ENCODE results near the gene LUZP1.

DNA sequence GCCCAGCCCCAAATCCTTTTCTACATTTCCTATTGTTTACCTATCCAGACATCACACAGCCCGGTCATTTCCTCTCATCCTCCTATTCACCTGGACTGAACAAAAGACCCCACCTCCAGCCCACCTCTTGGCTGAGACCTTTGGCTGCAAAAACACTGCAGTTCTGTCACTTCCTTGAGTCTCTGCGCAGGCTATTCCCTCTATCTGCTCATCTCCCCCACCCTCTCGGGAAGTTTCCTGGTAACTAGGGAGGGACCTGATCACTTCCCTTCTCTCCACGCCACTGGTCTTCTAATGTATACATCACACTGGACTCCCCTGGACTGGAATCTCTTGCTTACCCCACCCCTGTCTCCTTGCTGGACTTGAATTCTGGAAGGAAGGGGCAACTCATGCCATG is 43.3 kb upstream of the LUZP1 start:
- TF ChIP-seq CTCF (IDR thresholded peaks at IDR 0.05) = no peak
- no peak for TF ChIP-seq POLR2A (IDR thresholded peaks at IDR 0.05)

All from adrenal gland (tissue), 5 donors.